ENCODE measurements around the gene RAPGEF5.

DNA sequence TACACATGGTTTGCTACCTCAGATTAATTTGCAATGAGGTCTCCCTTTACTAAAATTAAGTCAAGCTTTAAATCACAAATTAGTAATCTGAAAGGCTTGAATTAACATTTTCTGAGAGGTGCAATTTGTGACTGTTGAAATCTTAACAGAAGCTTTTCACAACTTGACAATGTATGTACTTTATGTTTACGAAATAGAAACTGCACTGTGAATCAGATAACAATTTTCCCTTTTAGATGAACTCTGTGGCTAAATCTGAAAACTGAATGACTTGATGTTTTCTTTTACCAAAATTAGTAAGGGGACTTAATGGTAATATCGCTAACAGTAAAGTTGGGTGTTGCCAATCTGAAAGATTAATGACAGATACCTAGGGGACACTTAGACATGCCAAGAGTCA is 197.6 kb downstream of the RAPGEF5 start:
- TF ChIP-seq POLR2A (IDR thresholded peaks at IDR 0.05): no peak
- TF ChIP-seq, protein P1, sequence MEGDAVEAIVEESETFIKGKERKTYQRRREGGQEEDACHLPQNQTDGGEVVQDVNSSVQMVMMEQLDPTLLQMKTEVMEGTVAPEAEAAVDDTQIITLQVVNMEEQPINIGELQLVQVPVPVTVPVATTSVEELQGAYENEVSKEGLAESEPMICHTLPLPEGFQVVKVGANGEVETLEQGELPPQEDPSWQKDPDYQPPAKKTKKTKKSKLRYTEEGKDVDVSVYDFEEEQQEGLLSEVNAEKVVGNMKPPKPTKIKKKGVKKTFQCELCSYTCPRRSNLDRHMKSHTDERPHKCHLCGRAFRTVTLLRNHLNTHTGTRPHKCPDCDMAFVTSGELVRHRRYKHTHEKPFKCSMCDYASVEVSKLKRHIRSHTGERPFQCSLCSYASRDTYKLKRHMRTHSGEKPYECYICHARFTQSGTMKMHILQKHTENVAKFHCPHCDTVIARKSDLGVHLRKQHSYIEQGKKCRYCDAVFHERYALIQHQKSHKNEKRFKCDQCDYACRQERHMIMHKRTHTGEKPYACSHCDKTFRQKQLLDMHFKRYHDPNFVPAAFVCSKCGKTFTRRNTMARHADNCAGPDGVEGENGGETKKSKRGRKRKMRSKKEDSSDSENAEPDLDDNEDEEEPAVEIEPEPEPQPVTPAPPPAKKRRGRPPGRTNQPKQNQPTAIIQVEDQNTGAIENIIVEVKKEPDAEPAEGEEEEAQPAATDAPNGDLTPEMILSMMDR (IDR thresholded peaks at IDR 0.05): no peak
